AG10803 (cell line): ENCODE measurements around the gene TEK.

ENCODE experiments used
- DNase-seq: peaks from one replicate; pipeline ENCODE4 v3.0.0; 2010; ENCODE audit warnings: low read depth
- H3K4me3 ChIP-seq: 2 replicates; pipeline ENCODE4 v1.5.1; 2011; ENCODE audit warnings: mild to moderate bottlenecking, low read length, control low read depth
- TF ChIP-seq, protein P1 (sequence below): conservative IDR thresholded peaks from 2 replicates; pipeline ENCODE4 v1.5.1; 2011; ENCODE audit warnings: mild to moderate bottlenecking, low read length, control low read depth, inconsistent platforms

Gene TEK

DNA sequence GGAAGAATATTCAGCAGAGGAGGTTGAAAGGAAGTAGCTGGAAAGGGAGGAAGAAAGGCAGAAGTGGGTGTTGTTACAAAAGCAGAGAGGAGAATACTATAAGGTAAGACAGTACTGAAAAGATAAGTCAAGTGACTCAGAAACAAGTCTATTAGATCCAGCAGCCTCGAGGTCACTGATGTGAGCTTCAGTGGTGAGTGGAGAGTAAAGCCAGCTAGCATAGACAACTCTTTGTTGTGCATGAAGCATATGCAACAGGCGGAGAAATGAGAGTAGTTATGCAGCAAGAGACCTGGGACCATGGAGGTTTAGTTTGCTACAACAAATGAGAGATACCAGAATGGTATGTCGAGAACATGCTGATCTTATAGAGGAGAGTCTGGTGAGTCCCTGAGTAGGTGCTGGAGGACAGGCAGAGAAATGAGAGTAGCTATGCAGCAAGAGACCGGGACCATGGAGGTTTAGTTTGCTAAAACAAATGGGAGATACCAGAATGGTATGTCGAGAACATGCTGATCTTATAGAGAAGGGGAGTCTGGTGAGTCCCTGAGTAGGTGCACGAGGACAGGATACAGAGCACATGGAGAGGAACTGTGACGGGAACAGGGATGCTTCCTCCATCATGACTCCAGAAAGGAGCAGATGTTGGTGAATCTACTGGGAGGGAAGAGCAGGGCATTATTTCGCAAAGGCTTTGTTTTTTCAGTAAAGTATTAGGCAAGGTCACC lies 151.9 kb downstream of the TEK start:
- TF ChIP-seq, protein P1, sequence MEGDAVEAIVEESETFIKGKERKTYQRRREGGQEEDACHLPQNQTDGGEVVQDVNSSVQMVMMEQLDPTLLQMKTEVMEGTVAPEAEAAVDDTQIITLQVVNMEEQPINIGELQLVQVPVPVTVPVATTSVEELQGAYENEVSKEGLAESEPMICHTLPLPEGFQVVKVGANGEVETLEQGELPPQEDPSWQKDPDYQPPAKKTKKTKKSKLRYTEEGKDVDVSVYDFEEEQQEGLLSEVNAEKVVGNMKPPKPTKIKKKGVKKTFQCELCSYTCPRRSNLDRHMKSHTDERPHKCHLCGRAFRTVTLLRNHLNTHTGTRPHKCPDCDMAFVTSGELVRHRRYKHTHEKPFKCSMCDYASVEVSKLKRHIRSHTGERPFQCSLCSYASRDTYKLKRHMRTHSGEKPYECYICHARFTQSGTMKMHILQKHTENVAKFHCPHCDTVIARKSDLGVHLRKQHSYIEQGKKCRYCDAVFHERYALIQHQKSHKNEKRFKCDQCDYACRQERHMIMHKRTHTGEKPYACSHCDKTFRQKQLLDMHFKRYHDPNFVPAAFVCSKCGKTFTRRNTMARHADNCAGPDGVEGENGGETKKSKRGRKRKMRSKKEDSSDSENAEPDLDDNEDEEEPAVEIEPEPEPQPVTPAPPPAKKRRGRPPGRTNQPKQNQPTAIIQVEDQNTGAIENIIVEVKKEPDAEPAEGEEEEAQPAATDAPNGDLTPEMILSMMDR: no peak
- DNase-seq: no peak
- H3K4me3 ChIP-seq: no peak overlapping the region

DNA sequence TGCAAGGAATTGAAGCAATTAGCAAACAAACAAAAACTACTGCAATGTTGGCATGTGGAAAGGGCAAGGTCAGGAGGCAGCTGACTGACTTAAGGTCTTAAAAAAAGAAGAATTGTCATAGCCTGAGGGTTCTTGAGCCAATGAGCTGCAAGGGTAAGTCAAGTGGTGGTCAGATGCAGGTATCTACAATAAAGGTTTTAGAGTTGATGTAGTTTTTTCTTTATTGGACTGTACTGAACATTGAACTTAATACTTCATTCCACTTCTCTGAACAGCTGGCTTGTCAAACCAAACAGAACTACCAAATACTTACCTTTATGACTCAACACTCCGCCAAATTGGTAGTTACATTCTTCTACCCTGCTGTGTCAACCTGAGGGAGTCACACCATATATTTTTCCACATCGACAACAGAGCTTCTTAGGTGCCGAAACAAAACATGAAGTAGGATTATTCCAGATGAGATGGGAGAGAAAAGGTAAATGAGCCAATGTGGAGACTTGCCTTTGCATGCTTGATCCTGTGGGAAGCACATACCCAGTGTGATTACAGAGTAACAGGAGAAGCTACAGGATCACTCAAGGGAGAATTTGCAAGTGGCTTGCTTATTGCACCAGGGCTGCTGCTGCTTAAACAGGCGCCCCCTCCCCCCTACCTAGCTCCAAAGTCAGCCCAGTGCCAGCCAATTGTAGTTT lies 152.6 kb downstream of the TEK start:
- TF ChIP-seq, protein P1: no peak
- no peak overlapping the region for H3K4me3 ChIP-seq
- DNase-seq: peak; percentile 17

- no peak overlapping the region for H3K4me3 ChIP-seq
- no peak for DNase-seq
- TF ChIP-seq, protein P1: no peak
These were observed 163.1 kb downstream of the TEK start for GRCh38 chr9:27272103-27272502.

GRCh38 chr9:27273186-27273585 lies 164.2 kb downstream of the TEK start:
- no peak overlapping the region for H3K4me3 ChIP-seq
- TF ChIP-seq, protein P1: no peak
- DNase-seq: no peak

- DNase-seq: peak; percentile 56
- peak overlapping the region; percentile 1; the same call in 1 of the 2 replicates for H3K4me3 ChIP-seq
- TF ChIP-seq, protein P1: peak; percentile 77
These were observed 167.4 kb downstream of the TEK start for GRCh38 chr9:27276193-27277030.

GRCh38 chr9:27278374-27278773 lies 169.3 kb downstream of the TEK start:
- peak; percentile 3 for DNase-seq
- TF ChIP-seq, protein P1: no peak
- no peak overlapping the region for H3K4me3 ChIP-seq
